A549 (cell line): Measurements from ENCODE around the gene PIR. TPM values are rescaled to one million over a fixed set of nuclear protein-coding genes. Genes with fewer than 3 reads are reported as not detected.

Source experiments
- ATAC-seq, 2 experiments: fragments of 200-7000 bp in 1 of 2; fragments of >200 bp in 1 of 2; cut with Nextera tagmentation in 1 of 2; cut with Tn5 transposase in 1 of 2; 3 replicates each; pipeline versions ENCODE4 v1.8.0 to v1.9.1; 2018 to 2020; ENCODE audit warnings: mild to moderate bottlenecking in 1 of 2, moderate library complexity in 1 of 2
- CTCF ChIA-PET: fragments of 300-600 bp; sonication (Branson Sonifier 250); formaldehyde crosslinking; extraction: SDS; loops from one replicate; lab custom pipeline; 2021; ENCODE audit warnings: antibody characterized with exemption, inconsistent platforms; lab: Yijun Ruan, JAX
- POLR2A ChIA-PET: fragments of 350-600 bp; formaldehyde crosslinking; extraction: SDS; loops from one replicate; lab custom pipeline; 2021; ENCODE audit warnings: antibody characterized with exemption, inconsistent platforms; lab: Yijun Ruan, JAX
- DNase-seq, 2 experiments: peaks; one replicate each; pipeline versions ENCODE4 v3.0.0 to v3.0.0-alpha.2; 2011 to 2016; ENCODE audit warnings: low read depth in 1 of 2, low spot score in 1 of 2
- FAIRE-seq: peaks from 2 replicates; lab custom pipeline; 2011; peaks lifted over from hg19 to GRCh38; lab: Jason Lieb, UNC
- H3K27ac ChIP-seq, 2 experiments: fragments of >200 bp; sonication (Bioruptor Twin); formaldehyde crosslinking; 3 replicates each; pipeline ENCODE4 v1.5.1; 2016 to 2017
- H3K4me1 ChIP-seq: fragments of >200 bp; sonication (Bioruptor Twin); formaldehyde crosslinking; 3 replicates; pipeline ENCODE4 v1.6.1; 2016
- H3K4me2 ChIP-seq: fragments of >200 bp; sonication (Bioruptor Twin); formaldehyde crosslinking; 3 replicates; pipeline ENCODE4 v1.6.1; 2016
- H3K4me3 ChIP-seq: fragments of >200 bp; sonication (Bioruptor Twin); formaldehyde crosslinking; 3 replicates; pipeline ENCODE4 v1.5.1; 2016
- H3K9me3 ChIP-seq: fragments of >200 bp; sonication (Bioruptor Twin); formaldehyde crosslinking; 3 replicates; pipeline ENCODE4 v1.6.1; 2016
- ATOH8 ChIP-seq: fragments of 250-450 bp; sonication (Bioruptor Pico); IDR thresholded peaks from 2 replicates; pipeline ENCODE4 v1.5.0; 2020; ENCODE audit warnings: low read depth, mild to moderate bottlenecking, moderate library complexity
- BHLHE40 ChIP-seq: IDR thresholded peaks from 2 replicates; pipeline ENCODE4 v1.6.1; 2012; ENCODE audit warnings: low read depth, low read length, inconsistent platforms
- CTCF ChIP-seq: fragments of >200 bp; sonication (Bioruptor Twin); formaldehyde crosslinking; IDR thresholded peaks from 3 replicates; pipeline ENCODE4 v1.5.1; 2016
- EHF ChIP-seq: fragments of 250-450 bp; sonication (Bioruptor Pico); IDR thresholded peaks from 2 replicates; pipeline ENCODE4 v1.5.0; 2020; ENCODE audit warnings: mild to moderate bottlenecking
- EHMT2 ChIP-seq: fragments of 200-600 bp; sonication (generic); IDR thresholded peaks from 2 replicates; pipeline ENCODE4 v1.6.1; 2016; ENCODE audit warnings: antibody characterized with exemption, low read depth, mild to moderate bottlenecking, moderate library complexity
- FOSB ChIP-seq: fragments of 250-450 bp; sonication (Bioruptor Pico); IDR thresholded peaks from 2 replicates; pipeline ENCODE4 v1.5.0; 2020; ENCODE audit warnings: mild to moderate bottlenecking, moderate library complexity
- GATA3 ChIP-seq: IDR thresholded peaks from 2 replicates; pipeline ENCODE4 v1.6.1; 2012; ENCODE audit warnings: borderline replicate concordance
- HES2 ChIP-seq: fragments of >200 bp; sonication (Bioruptor Twin); formaldehyde crosslinking; IDR thresholded peaks from 2 replicates; pipeline ENCODE4 v1.6.1; 2016
- HOXA7 ChIP-seq: fragments of 250-450 bp; sonication (Bioruptor Pico); IDR thresholded peaks from 2 replicates; pipeline ENCODE4 v1.5.0; 2020; ENCODE audit warnings: mild to moderate bottlenecking, moderate library complexity
- MAX ChIP-seq: IDR thresholded peaks from 2 replicates; pipeline ENCODE4 v1.6.1; 2012
- MAZ ChIP-seq: fragments of 150-350 bp; IDR thresholded peaks from 2 replicates; pipeline ENCODE4 v1.6.1; 2014; ENCODE audit warnings: antibody characterized with exemption, low read depth, low read length, borderline replicate concordance
- NPAS2 ChIP-seq: fragments of 250-450 bp; sonication (Bioruptor Pico); IDR thresholded peaks from 2 replicates; pipeline ENCODE4 v1.8.0; 2022; ENCODE audit warnings: mild to moderate bottlenecking, moderate library complexity, borderline replicate concordance
- PHF8 ChIP-seq: fragments of 200-600 bp; sonication (generic); IDR thresholded peaks from 2 replicates; pipeline ENCODE4 v1.6.1; 2016; ENCODE audit warnings: low read depth, mild to moderate bottlenecking, antibody characterized with exemption, moderate library complexity, borderline replicate concordance
- REST ChIP-seq: fragments of 200-600 bp; sonication (generic); IDR thresholded peaks from 2 replicates; pipeline ENCODE4 v1.6.1; 2016; ENCODE audit warnings: antibody characterized with exemption, mild to moderate bottlenecking, moderate library complexity
- RFX5 ChIP-seq: fragments of 450-650 bp; IDR thresholded peaks from 2 replicates; pipeline ENCODE4 v1.7.1; 2014; ENCODE audit warnings: antibody characterized with exemption, mild to moderate bottlenecking, moderate library complexity
- SMC3 ChIP-seq: fragments of >200 bp; sonication (Bioruptor Twin); formaldehyde crosslinking; IDR thresholded peaks from 3 replicates; pipeline ENCODE4 v1.6.1; 2018; ENCODE audit warnings: inconsistent platforms
- USF2 ChIP-seq: fragments of 450-650 bp; IDR thresholded peaks from 2 replicates; pipeline ENCODE4 v1.6.1; 2014; ENCODE audit warnings: antibody characterized with exemption
- ZC3H11A ChIP-seq: fragments of 450-650 bp; IDR thresholded peaks from 2 replicates; pipeline ENCODE4 v1.6.1; 2014; ENCODE audit warnings: antibody characterized with exemption, mild to moderate bottlenecking
- ZFP36 ChIP-seq: fragments of 450-650 bp; IDR thresholded peaks from 2 replicates; pipeline ENCODE4 v1.6.1; 2014; ENCODE audit warnings: borderline replicate concordance; ENCODE audit not compliant: partially characterized antibody
- ZNF302 ChIP-seq: fragments of 250-450 bp; sonication (Bioruptor Pico); IDR thresholded peaks from 2 replicates; pipeline ENCODE4 v1.9.0; 2021; ENCODE audit warnings: inconsistent platforms, mild to moderate bottlenecking, moderate library complexity
- WGBS: methylation state at CpG from one replicate; pipeline ENCODE4 v1.1.6; 2017; ENCODE audit errors: missing lambda C conversion rate; 5-methylcytosine and 5-hydroxymethylcytosine counted together
- polyA plus RNA-seq, 4 experiments: library from polyadenylated mRNA; depleted of rRNA in 3 of 4; stranded (reverse); fragments of >200 nt; fragmentation: RNase III in 1 of 4; extraction: RNeasy Plus Mini Kit Qiagen cat#74134 plus additional on column Dnase treatment in 1 of 4; gene quantifications; 2 replicates in 3 of 4; 3 replicates in 1 of 4; pipeline ENCODE4 v1.2.3, GENCODE V29; 2011 to 2017

The PIR gene
- polyA plus RNA-seq, 2 of the 4 experiments (the other 2 are of a cell fraction): 62.7 to 120 TPM

GRCh38 chrX:15410430-15410829 is 82.7 kb downstream of the PIR start (continued):
- TF ChIP-seq ATOH8 (CRISPR knock-in tag): no peak
- TF ChIP-seq EHF: no peak
- no peak for TF ChIP-seq REST
- TF ChIP-seq ZFP36: no peak
- no peak for TF ChIP-seq BHLHE40
- no peak for TF ChIP-seq MAX
- no peak for TF ChIP-seq NPAS2
- TF ChIP-seq USF2: no peak

- H3K4me1 ChIP-seq: no peaks in the 10 kb centered on the region
- FAIRE-seq (no peak), DNase-seq (no peak), ATAC-seq (no peak)
- POLR2A ChIA-PET: no interaction called here
- 89% methylated on average over 3 of the region's 3 CpGs for WGBS
- H3K9me3 ChIP-seq: no peaks in the 10 kb centered on the region
- no peak overlapping the region for H3K4me3 ChIP-seq
- CTCF ChIA-PET: no interaction called here
- no peak overlapping the region for H3K27ac ChIP-seq
- TF ChIP-seq ZNF302 (CRISPR knock-in tag) (no peak), FOSB (CRISPR knock-in tag) (no peak), USF2 (no peak), ZC3H11A (no peak), PHF8 (no peak), HES2 (no peak), SMC3 (no peak), EHF (no peak), GATA3 (no peak)
- no peak overlapping the region for H3K4me2 ChIP-seq
Observed at GRCh38 chrX:15405846-15406245, 87.3 kb downstream of the PIR start.

- TF ChIP-seq HOXA7 (CRISPR knock-in tag) (no peak), BHLHE40 (no peak), REST (no peak), RFX5 (no peak), CTCF (no peak), MAZ (no peak), EHMT2 (no peak)
- FAIRE-seq (peak; percentile 91), DNase-seq (no peak), ATAC-seq (no peak)
- Histone ChIP-seq H3K9me3 (no peaks in the 10 kb centered on the region), H3K27ac (no peak overlapping the region), H3K4me3 (no peak overlapping the region), H3K4me1 (no peaks in the 10 kb centered on the region), H3K4me2 (no peak overlapping the region)
- POLR2A ChIA-PET: no interaction called here
- WGBS: 86% methylated on average over 7 of the region's 7 CpGs
- CTCF ChIA-PET: no interaction called here
Observed at GRCh38 chrX:15404401-15405096, 88.6 kb downstream of the PIR start.
